ENCODE measurements around the gene ANKRD13A. TPM values are rescaled to one million over a fixed set of nuclear protein-coding genes. Genes with fewer than 3 reads are reported as not detected.

ANKRD13A gene
- polyA plus RNA-seq, 1 of the 3 experiments (the other 2 are of a cell fraction): 42.8 TPM

- Histone ChIP-seq H3K9ac (no peak overlapping the region), H4K20me1 (ENCODE audit: insufficient read depth) (no peaks in the 10 kb centered on the region), H3K4me1 (ENCODE audit: control insufficient read depth in 1 of 2, insufficient read depth in 2 of 2, low read depth in 1 of 2, low read length in 1 of 2) (peaks cover 0 to 22% of the 10 kb centered on the region in 2 experiments; a peak in 2 of 4 replicates), H3K9me2 (no peaks in the 10 kb centered on the region), H3K27me3 (ENCODE audit: insufficient read depth) (no peaks in the 10 kb centered on the region), H2AFZ (ENCODE audit: low read depth) (no peak overlapping the region), H3K4me2 (no peak overlapping the region), H3K4me3 (ENCODE audit: low read depth in 2 of 2, low read length in 1 of 2) (no peak overlapping the region), H3K9me3 (no peaks in the 10 kb centered on the region), H3K27ac (ENCODE audit: low read depth in 2 of 2, low read length in 1 of 2) (no peak overlapping the region), H3F3A (replicated peaks; ENCODE audit: insufficient read depth) (peaks cover 16% of the 10 kb centered on the region), H3K36me3 (replicated peaks in 1 of 2; ENCODE audit: control insufficient read depth in 1 of 2, insufficient read depth in 2 of 2, low read length in 1 of 2) (no peaks in the 10 kb centered on the region), H3K79me2 (ENCODE audit: insufficient read depth) (no peaks in the 10 kb centered on the region)
- no peak for TF ChIP-seq CHD2 (IDR thresholded peaks at IDR 0.05; ENCODE audit: low read length, partially characterized antibody)
- no peak for TF ChIP-seq FOXM1 (IDR thresholded peaks at IDR 0.05; ENCODE audit: low read depth)
- TF ChIP-seq, protein P1, sequence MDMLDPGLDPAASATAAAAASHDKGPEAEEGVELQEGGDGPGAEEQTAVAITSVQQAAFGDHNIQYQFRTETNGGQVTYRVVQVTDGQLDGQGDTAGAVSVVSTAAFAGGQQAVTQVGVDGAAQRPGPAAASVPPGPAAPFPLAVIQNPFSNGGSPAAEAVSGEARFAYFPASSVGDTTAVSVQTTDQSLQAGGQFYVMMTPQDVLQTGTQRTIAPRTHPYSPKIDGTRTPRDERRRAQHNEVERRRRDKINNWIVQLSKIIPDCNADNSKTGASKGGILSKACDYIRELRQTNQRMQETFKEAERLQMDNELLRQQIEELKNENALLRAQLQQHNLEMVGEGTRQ (IDR thresholded peaks at IDR 0.05; ENCODE audit: borderline replicate concordance, low read depth, low read length): no peak
- no peak for TF ChIP-seq YY1 (IDR thresholded peaks at IDR 0.05; ENCODE audit: low read depth)
- TF ChIP-seq PBX3 (IDR thresholded peaks at IDR 0.05): no peak
- no peak for TF ChIP-seq USF1 (IDR thresholded peaks at IDR 0.05; ENCODE audit: borderline replicate concordance, low read depth)
- TF ChIP-seq MXI1 (IDR thresholded peaks at IDR 0.05; ENCODE audit: low read depth, low read length): no peak
- TF ChIP-seq GATA2 (CRISPR knock-in tag; IDR thresholded peaks at IDR 0.05): no peak
- no peak for TF ChIP-seq MAX (IDR thresholded peaks at IDR 0.05; ENCODE audit: low read depth)
- no peak for TF ChIP-seq EP300 (IDR thresholded peaks at IDR 0.05; ENCODE audit: borderline replicate concordance in 1 of 2, low read depth in 1 of 2, low read length in 1 of 2)
- TF ChIP-seq RAD21 (IDR thresholded peaks at IDR 0.05; ENCODE audit: low read length): no peak
- POLR2A ChIA-PET: no interaction called here
- no peak for DNase-seq
- WGBS (ENCODE audit: low lambda C conversion rate): 90% methylated on average over 9 of the region's 9 CpGs
- CTCF ChIA-PET: interaction anchor here (0.6 to 0.8 kb wide), 3 partner anchors 10 to 365 kb away, joined by 3 read pairs; no protein-coding TSS in a partner anchor
Observed at GRCh38 chr12:110058875-110059615, 59.8 kb downstream of the ANKRD13A start.

DNA sequence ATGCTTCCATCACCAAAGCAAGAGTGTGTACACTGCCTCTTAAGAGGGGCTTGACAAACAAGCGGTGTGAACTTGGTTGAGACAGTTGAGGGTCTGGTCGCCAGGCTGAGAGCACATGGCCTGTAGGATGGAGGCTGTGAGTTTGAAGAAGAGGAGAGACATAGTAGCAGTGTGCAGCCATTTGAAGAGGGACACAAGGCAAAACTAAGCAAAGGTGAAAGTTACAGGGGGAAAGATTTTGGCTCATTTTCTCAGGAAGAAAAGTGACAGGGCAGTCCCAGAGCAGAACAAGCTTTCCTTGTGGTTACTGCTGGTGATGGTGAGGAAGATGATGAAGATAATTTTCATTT lies 60.4 kb downstream of the ANKRD13A start:
- peak overlapping the region in 1 of 2 experiments; percentile 37; a peak in 1 of 4 replicates for H3K27ac ChIP-seq (ENCODE audit: low read depth in 2 of 2, low read length in 1 of 2)
- H3K27me3 ChIP-seq (ENCODE audit: insufficient read depth): no peaks in the 10 kb centered on the region
- peaks cover 13% of the 10 kb centered on the region for H3F3A ChIP-seq (replicated peaks; ENCODE audit: insufficient read depth)
- no peaks in the 10 kb centered on the region for H3K36me3 ChIP-seq (replicated peaks in 1 of 2; ENCODE audit: control insufficient read depth in 1 of 2, insufficient read depth in 2 of 2, low read length in 1 of 2)
- WGBS (ENCODE audit: low lambda C conversion rate): 100% methylated on average over 2 of the region's 2 CpGs
- H3K4me2 ChIP-seq: peak overlapping the region; percentile 4; the same call in 1 of the 2 replicates
- H3K9me3 ChIP-seq: no peaks in the 10 kb centered on the region
- ChIA-PET CTCF (interaction anchor here (0.8 kb wide), 1 partner anchor 10 kb away, joined by 3 read pairs; no protein-coding TSS in a partner anchor), POLR2A (no interaction called here)
- no peak for DNase-seq
- H3K9me2 ChIP-seq: no peaks in the 10 kb centered on the region
- H3K4me1 ChIP-seq (ENCODE audit: control insufficient read depth in 1 of 2, insufficient read depth in 2 of 2, low read depth in 1 of 2, low read length in 1 of 2): peaks cover 0 to 22% of the 10 kb centered on the region in 2 experiments; a peak in 2 of 4 replicates
- no peak overlapping the region for H3K4me3 ChIP-seq (ENCODE audit: low read depth in 2 of 2, low read length in 1 of 2)
- H2AFZ ChIP-seq (ENCODE audit: low read depth): no peak overlapping the region
- H4K20me1 ChIP-seq (ENCODE audit: insufficient read depth): no peaks in the 10 kb centered on the region
- TF ChIP-seq NFIC (IDR thresholded peaks at IDR 0.05; ENCODE audit: borderline replicate concordance) (no peak), RAD21 (IDR thresholded peaks at IDR 0.05; ENCODE audit: low read length) (no peak), CHD2 (IDR thresholded peaks at IDR 0.05; ENCODE audit: low read length, partially characterized antibody) (no peak), RCOR1 (IDR thresholded peaks at IDR 0.05; ENCODE audit: low read length) (no peak), YY1 (IDR thresholded peaks at IDR 0.05; ENCODE audit: low read depth) (no peak), MAX (IDR thresholded peaks at IDR 0.05; ENCODE audit: low read depth) (no peak)
- TF ChIP-seq, protein P2, sequence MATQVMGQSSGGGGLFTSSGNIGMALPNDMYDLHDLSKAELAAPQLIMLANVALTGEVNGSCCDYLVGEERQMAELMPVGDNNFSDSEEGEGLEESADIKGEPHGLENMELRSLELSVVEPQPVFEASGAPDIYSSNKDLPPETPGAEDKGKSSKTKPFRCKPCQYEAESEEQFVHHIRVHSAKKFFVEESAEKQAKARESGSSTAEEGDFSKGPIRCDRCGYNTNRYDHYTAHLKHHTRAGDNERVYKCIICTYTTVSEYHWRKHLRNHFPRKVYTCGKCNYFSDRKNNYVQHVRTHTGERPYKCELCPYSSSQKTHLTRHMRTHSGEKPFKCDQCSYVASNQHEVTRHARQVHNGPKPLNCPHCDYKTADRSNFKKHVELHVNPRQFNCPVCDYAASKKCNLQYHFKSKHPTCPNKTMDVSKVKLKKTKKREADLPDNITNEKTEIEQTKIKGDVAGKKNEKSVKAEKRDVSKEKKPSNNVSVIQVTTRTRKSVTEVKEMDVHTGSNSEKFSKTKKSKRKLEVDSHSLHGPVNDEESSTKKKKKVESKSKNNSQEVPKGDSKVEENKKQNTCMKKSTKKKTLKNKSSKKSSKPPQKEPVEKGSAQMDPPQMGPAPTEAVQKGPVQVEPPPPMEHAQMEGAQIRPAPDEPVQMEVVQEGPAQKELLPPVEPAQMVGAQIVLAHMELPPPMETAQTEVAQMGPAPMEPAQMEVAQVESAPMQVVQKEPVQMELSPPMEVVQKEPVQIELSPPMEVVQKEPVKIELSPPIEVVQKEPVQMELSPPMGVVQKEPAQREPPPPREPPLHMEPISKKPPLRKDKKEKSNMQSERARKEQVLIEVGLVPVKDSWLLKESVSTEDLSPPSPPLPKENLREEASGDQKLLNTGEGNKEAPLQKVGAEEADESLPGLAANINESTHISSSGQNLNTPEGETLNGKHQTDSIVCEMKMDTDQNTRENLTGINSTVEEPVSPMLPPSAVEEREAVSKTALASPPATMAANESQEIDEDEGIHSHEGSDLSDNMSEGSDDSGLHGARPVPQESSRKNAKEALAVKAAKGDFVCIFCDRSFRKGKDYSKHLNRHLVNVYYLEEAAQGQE (IDR thresholded peaks at IDR 0.05; ENCODE audit: low read depth, low read length): no peak
- TF ChIP-seq, protein P3, sequence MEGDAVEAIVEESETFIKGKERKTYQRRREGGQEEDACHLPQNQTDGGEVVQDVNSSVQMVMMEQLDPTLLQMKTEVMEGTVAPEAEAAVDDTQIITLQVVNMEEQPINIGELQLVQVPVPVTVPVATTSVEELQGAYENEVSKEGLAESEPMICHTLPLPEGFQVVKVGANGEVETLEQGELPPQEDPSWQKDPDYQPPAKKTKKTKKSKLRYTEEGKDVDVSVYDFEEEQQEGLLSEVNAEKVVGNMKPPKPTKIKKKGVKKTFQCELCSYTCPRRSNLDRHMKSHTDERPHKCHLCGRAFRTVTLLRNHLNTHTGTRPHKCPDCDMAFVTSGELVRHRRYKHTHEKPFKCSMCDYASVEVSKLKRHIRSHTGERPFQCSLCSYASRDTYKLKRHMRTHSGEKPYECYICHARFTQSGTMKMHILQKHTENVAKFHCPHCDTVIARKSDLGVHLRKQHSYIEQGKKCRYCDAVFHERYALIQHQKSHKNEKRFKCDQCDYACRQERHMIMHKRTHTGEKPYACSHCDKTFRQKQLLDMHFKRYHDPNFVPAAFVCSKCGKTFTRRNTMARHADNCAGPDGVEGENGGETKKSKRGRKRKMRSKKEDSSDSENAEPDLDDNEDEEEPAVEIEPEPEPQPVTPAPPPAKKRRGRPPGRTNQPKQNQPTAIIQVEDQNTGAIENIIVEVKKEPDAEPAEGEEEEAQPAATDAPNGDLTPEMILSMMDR (IDR thresholded peaks at IDR 0.05): no peak
- H3K9ac ChIP-seq: no peak overlapping the region
- H3K79me2 ChIP-seq (ENCODE audit: insufficient read depth): no peaks in the 10 kb centered on the region

Data from SK-N-SH (cell line).